WTC11 (cell line): ENCODE data around the gene SMC3. TPM values are rescaled to one million over a fixed set of nuclear protein-coding genes. Genes with fewer than 3 reads are reported as not detected.

Source experiments
- ATAC-seq: fragments of 200-7000 bp; cut with Tn5 transposase; 2 replicates; pipeline ENCODE4 v1.10.0; 2021; ENCODE audit warnings: mild to moderate bottlenecking, moderate library complexity
- CTCF ChIA-PET: fragments of 300-600 bp; sonication (Branson Sonifier 250); formaldehyde crosslinking; loops from one replicate; lab custom pipeline; 2021; ENCODE audit warnings: antibody characterized with exemption; lab: Charles Lee
- POLR2A ChIA-PET: fragments of 350-600 bp; sonication (Branson Sonifier 250); formaldehyde crosslinking; loops from one replicate; lab custom pipeline; 2021; ENCODE audit warnings: antibody characterized with exemption; lab: Charles Lee
- DNase-seq: peaks from one replicate; pipeline ENCODE4 v3.0.0; 2021; ENCODE audit warnings: low spot score
- H3K27ac Mint-ChIP-seq: 2 replicates; pipeline ENCODE4 v1.8.0; 2021; ENCODE audit warnings: mixed read lengths
- H3K27me3 Mint-ChIP-seq: 2 replicates; pipeline ENCODE4 v1.8.0; 2021; ENCODE audit warnings: low read depth, mild to moderate bottlenecking, moderate library complexity, mixed read lengths
- H3K36me3 Mint-ChIP-seq: 2 replicates; pipeline ENCODE4 v1.8.0; 2021; ENCODE audit warnings: mixed read lengths
- H3K4me1 Mint-ChIP-seq: 2 replicates; pipeline ENCODE4 v1.8.0; 2022; ENCODE audit warnings: mixed read lengths
- H3K4me3 Mint-ChIP-seq: 2 replicates; pipeline ENCODE4 v1.8.0; 2021; ENCODE audit warnings: mild to moderate bottlenecking, moderate library complexity, mixed read lengths
- H3K9me3 Mint-ChIP-seq: 2 replicates; pipeline ENCODE4 v1.8.0; 2021; ENCODE audit warnings: mixed read lengths
- ATF2 ChIP-seq: sonication (generic); formaldehyde crosslinking; IDR thresholded peaks from 2 replicates; pipeline ENCODE4 v1.8.1; 2022; ENCODE audit warnings: low read depth, missing genetic modification reagents, borderline replicate concordance
- ATF6 ChIP-seq: sonication (generic); formaldehyde crosslinking; IDR thresholded peaks from 2 replicates; pipeline ENCODE4 v1.8.1; 2023; ENCODE audit warnings: mild to moderate bottlenecking, missing genetic modification reagents
- E2F4 ChIP-seq: sonication (generic); formaldehyde crosslinking; IDR thresholded peaks from 2 replicates; pipeline ENCODE4 v1.8.1; 2022; ENCODE audit warnings: low read depth, mild to moderate bottlenecking, moderate library complexity, missing genetic modification reagents, borderline replicate concordance
- ERG ChIP-seq: fragments of 250-450 bp; sonication (Bioruptor Pico); IDR thresholded peaks from 2 replicates; pipeline ENCODE4 v1.8.0; 2021; ENCODE audit warnings: mild to moderate bottlenecking
- FOXP1 ChIP-seq: sonication (generic); formaldehyde crosslinking; IDR thresholded peaks from 2 replicates; pipeline ENCODE4 v1.8.0; 2022; ENCODE audit warnings: missing genetic modification reagents, mild to moderate bottlenecking, moderate library complexity, borderline replicate concordance
- IRF2 ChIP-seq: sonication (generic); formaldehyde crosslinking; IDR thresholded peaks from 2 replicates; pipeline ENCODE4 v1.8.0; 2022; ENCODE audit warnings: low read depth, missing genetic modification reagents, borderline replicate concordance
- JUN ChIP-seq: sonication (generic); formaldehyde crosslinking; IDR thresholded peaks from 2 replicates; pipeline ENCODE4 v1.8.0; 2023; ENCODE audit warnings: mild to moderate bottlenecking, missing genetic modification reagents
- KAT7 ChIP-seq: sonication (generic); formaldehyde crosslinking; IDR thresholded peaks from 2 replicates; pipeline ENCODE4 v1.8.1; 2023; ENCODE audit warnings: missing genetic modification reagents, mild to moderate bottlenecking, borderline replicate concordance
- NFATC4 ChIP-seq: fragments of 250-450 bp; sonication (Bioruptor Pico); IDR thresholded peaks from 2 replicates; pipeline ENCODE4 v1.9.0; 2021; ENCODE audit warnings: mild to moderate bottlenecking
- NR3C1 ChIP-seq: sonication (generic); formaldehyde crosslinking; conservative IDR thresholded peaks from 2 replicates; pipeline ENCODE4 v1.8.1; 2023; ENCODE audit warnings: low read depth, mild to moderate bottlenecking, missing genetic modification reagents
- PREB ChIP-seq: sonication (generic); formaldehyde crosslinking; IDR thresholded peaks from 2 replicates; pipeline ENCODE4 v1.8.1; 2022; ENCODE audit warnings: mild to moderate bottlenecking, missing genetic modification reagents, moderate library complexity, borderline replicate concordance
- PRRX2 ChIP-seq: fragments of 250-450 bp; sonication (Bioruptor Pico); IDR thresholded peaks from 2 replicates; pipeline ENCODE4 v1.8.0; 2021; ENCODE audit warnings: mild to moderate bottlenecking
- STAT6 ChIP-seq: sonication (generic); formaldehyde crosslinking; conservative IDR thresholded peaks from 2 replicates; pipeline ENCODE4 v1.8.1; 2023; ENCODE audit warnings: mild to moderate bottlenecking, low read depth, missing genetic modification reagents, moderate library complexity
- ZBTB21 ChIP-seq: sonication (generic); formaldehyde crosslinking; IDR thresholded peaks from 2 replicates; pipeline ENCODE4 v1.8.1; 2023; ENCODE audit warnings: mild to moderate bottlenecking, missing genetic modification reagents, borderline replicate concordance
- ZBTB43 ChIP-seq: sonication (generic); formaldehyde crosslinking; IDR thresholded peaks from 2 replicates; pipeline ENCODE4 v1.8.1; 2023; ENCODE audit warnings: mild to moderate bottlenecking, missing genetic modification reagents
- ZNF232 ChIP-seq: sonication (generic); formaldehyde crosslinking; IDR thresholded peaks from 2 replicates; pipeline ENCODE4 v1.8.0; 2022; ENCODE audit warnings: mild to moderate bottlenecking, missing genetic modification reagents
- ZNF263 ChIP-seq: sonication (generic); formaldehyde crosslinking; IDR thresholded peaks from 2 replicates; pipeline ENCODE4 v1.8.1; 2022; ENCODE audit warnings: low read depth, mild to moderate bottlenecking, moderate library complexity, missing genetic modification reagents
- ZNF423 ChIP-seq: fragments of 250-450 bp; sonication (Bioruptor Pico); IDR thresholded peaks from 2 replicates; pipeline ENCODE4 v2.1.2; 2022; ENCODE audit warnings: mild to moderate bottlenecking, moderate library complexity
- ZNF532 ChIP-seq: fragments of 250-450 bp; sonication (Bioruptor Pico); IDR thresholded peaks from 2 replicates; pipeline ENCODE4 v1.9.0; 2021; ENCODE audit warnings: mild to moderate bottlenecking, borderline replicate concordance
- total RNA-seq: library from RNA; stranded (reverse); gene quantifications from 3 replicates; pipeline ENCODE4 v1.2.3, GENCODE V29; 2021

Gene SMC3
- total RNA-seq, 1 experiment from 2014 or later = 71.0 TPM

GRCh38 chr10:110561292-110561691, 6.2 kb upstream of the SMC3 start:
- Mint-ChIP-seq H3K27me3 (peaks cover 4% of the 10 kb centered on the region), H3K36me3 (no peaks in the 10 kb centered on the region), H3K4me1 (peaks cover 6% of the 10 kb centered on the region), H3K27ac (no peak overlapping the region), H3K9me3 (no peaks in the 10 kb centered on the region), H3K4me3 (no peak overlapping the region)
- ChIA-PET POLR2A (no interaction called here), CTCF (interaction anchor here (0.6 kb wide), 1 partner anchor 1576 kb away, joined by 3 read pairs; no protein-coding TSS in a partner anchor)
- TF ChIP-seq ZBTB43 (CRISPR knock-in tag) = no peak
- no peak for TF ChIP-seq JUN (CRISPR knock-in tag)
- no peak for TF ChIP-seq ZNF232 (CRISPR knock-in tag)
- no peak for TF ChIP-seq ERG (CRISPR knock-in tag)
- TF ChIP-seq KAT7 (CRISPR knock-in tag) = no peak
- TF ChIP-seq PRRX2 (CRISPR knock-in tag) = no peak
- ATAC-seq (no peak), DNase-seq (no peak)

GRCh38 chr10:110562348-110562747, 5.1 kb upstream of the SMC3 start:
- no peak for ATAC-seq
- Mint-ChIP-seq H3K27ac (no peak overlapping the region), H3K27me3 (peaks cover 4% of the 10 kb centered on the region), H3K9me3 (no peaks in the 10 kb centered on the region), H3K4me3 (no peak overlapping the region), H3K4me1 (peaks cover 8% of the 10 kb centered on the region), H3K36me3 (no peaks in the 10 kb centered on the region)
- ChIA-PET POLR2A (no interaction called here), CTCF (interaction anchor here (1.0 kb wide), 1 partner anchor 15 kb away, joined by 3 read pairs; no protein-coding TSS in a partner anchor)
- no peak for DNase-seq
- no peak for TF ChIP-seq ZNF423 (CRISPR knock-in tag)
- TF ChIP-seq ATF6 = no peak
- no peak for TF ChIP-seq FOXP1 (CRISPR knock-in tag)
- no peak for TF ChIP-seq ZNF532 (CRISPR knock-in tag)
- TF ChIP-seq NR3C1 (CRISPR knock-in tag) = no peak
- TF ChIP-seq IRF2 = no peak
- TF ChIP-seq NFATC4 (CRISPR knock-in tag) = no peak
- TF ChIP-seq STAT6 (CRISPR knock-in tag) = no peak
- TF ChIP-seq PREB (CRISPR knock-in tag) = no peak
- TF ChIP-seq ZNF263 (CRISPR knock-in tag) = no peak
- no peak for TF ChIP-seq ZBTB21 (CRISPR knock-in tag)
- no peak for TF ChIP-seq ATF2 (CRISPR knock-in tag)
- TF ChIP-seq E2F4 (CRISPR knock-in tag) = no peak
